Measurements from ENCODE around the gene ZNF362. TPM values are rescaled to one million over a fixed set of nuclear protein-coding genes. Genes with fewer than 3 reads are reported as not detected.

Gene ZNF362
- total RNA-seq (2016; rRNA removed; fragmentation: Illumina TruSeq; extraction: Trizol) = 8.3 TPM in 2 replicates
- 6.7 and 7.0 TPM in 2 replicates for total RNA-seq (2016; cell fraction: cytosol; rRNA removed; fragmentation: Illumina TruSeq; extraction: Trizol; ENCODE audit: low read depth)
- total RNA-seq (2016; cell fraction: insoluble cytoplasmic fraction; rRNA removed; fragmentation: Illumina TruSeq; extraction: Trizol) = 7.8 and 9.0 TPM in 2 replicates
- 16.5 and 17.3 TPM in 2 replicates for total RNA-seq (2016; cell fraction: membrane; rRNA removed; fragmentation: Illumina TruSeq; extraction: Trizol)
- 6.2 and 7.0 TPM in 2 replicates for total RNA-seq (2016; cell fraction: nucleus; rRNA removed; fragmentation: Illumina TruSeq; extraction: Trizol)
- polyA plus RNA-seq (2011; rRNA removed) = 14.2 and 16.6 TPM in 2 replicates
- 5.7 and 9.0 TPM in 2 replicates for polyA plus RNA-seq (2011; cell fraction: cytosol; rRNA removed)
- polyA plus RNA-seq (2011; cell fraction: nucleus; rRNA removed) = 18.1 and 28.2 TPM in 2 replicates
- 14.1 and 14.8 TPM in 2 replicates for polyA plus RNA-seq (2012)
- 9.7 and 10.9 TPM in 2 replicates for polyA plus RNA-seq (2016; cell fraction: cytosol; fragmentation: Illumina TruSeq; extraction: Trizol; ENCODE audit: low read depth)
- 16.7 and 21.5 TPM in 2 replicates for polyA plus RNA-seq (2016; cell fraction: insoluble cytoplasmic fraction; fragmentation: Illumina TruSeq; extraction: Trizol; ENCODE audit: low read depth)
- 25.7 and 28.3 TPM in 2 replicates for polyA plus RNA-seq (2016; cell fraction: membrane; fragmentation: Illumina TruSeq; extraction: Trizol; ENCODE audit: low read depth)
- 26.0 and 26.9 TPM in 2 replicates for polyA plus RNA-seq (2016; cell fraction: nucleus; fragmentation: Illumina TruSeq; extraction: Trizol; ENCODE audit: insufficient read depth, low read depth)
- 11.9 and 29.1 TPM in 2 replicates for polyA minus RNA-seq (2011; rRNA and poly(A)+ RNA removed; ENCODE audit: low replicate concordance)
- polyA minus RNA-seq (2011; cell fraction: cytosol; rRNA and poly(A)+ RNA removed) = 9.2 and 12.5 TPM in 2 replicates
- 6.3 and 7.6 TPM in 2 replicates for polyA minus RNA-seq (2011; cell fraction: nucleus; rRNA and poly(A)+ RNA removed)
- percentile 78 among the genes with signal in this experiment for Bru-seq, nascent RNA
- percentile 72 among the genes with signal in this experiment for BruChase-seq, experiment 1, labeled RNA remaining after a 6-hour chase
- BruChase-seq, experiment 2, labeled RNA remaining after a 2-hour chase = percentile 72 among the genes with signal in this experiment
- long read RNA-seq, experiment 1, partial matches to known transcripts = 11 of 12 reads
- long read RNA-seq, experiment 1, other reads (novel, unspliced or antisense) = 1 of 12 reads
- long read RNA-seq, experiment 2, partial matches to known transcripts = 19 of 26 reads
- long read RNA-seq, experiment 2, other reads (novel, unspliced or antisense) = 6 of 26 reads

GRCh38 chr1:33256471-33257206 lies at the start of gene ZNF362:
Gene ZNF362 (plus strand): TSS chr1:33256492. CDS start chr1:33270575, 14,083 bp downstream.
- CTCF ChIA-PET (ENCODE audit: low intra/inter-chr PET ratio, low total read pairs) = no interaction called here
- no peaks in the 10 kb centered on the region for H3K36me3 ChIP-seq (replicated peaks in 1 of 2; ENCODE audit: control insufficient read depth in 1 of 2, insufficient read depth in 2 of 2, low read length in 2 of 2)
- peak; percentile 36 for FAIRE-seq
- POLR2A ChIA-PET = interaction anchor here (0.7 to 1.4 kb wide), 7 partner anchors 10 to 129 kb away, joined by 3 to 10 read pairs (median 3); partner anchors contain the start of gene A3GALT2
- no peaks in the 10 kb centered on the region; a peak in 1 of 5 replicates for H3K27me3 ChIP-seq (ENCODE audit: control insufficient read depth in 1 of 2, insufficient read depth in 2 of 2, low read length in 2 of 2)
- ATAC-seq = peak; percentile 21
- TSS peak; percentile 77 for BruUV-seq (replicated peaks)
- intact Hi-C loops (cut with micrococcal nuclease; ENCODE audit: unreplicated experiment) (loop anchor here (5.0 to 10.0 kb wide), 2 partner anchors 39 to 132 kb away; no protein-coding TSS in a partner anchor), in situ Hi-C loops (cut with HindIII; ENCODE audit: extremely low pct_ligation_motif_present, low pct_unique_long_range_greater_than_20kb) (no loop called here)
- H3K79me2 ChIP-seq (ENCODE audit: insufficient read depth, low read length) = peaks cover 42% of the 10 kb centered on the region
- 1% methylated on average over 11 of the region's 88 CpGs for WGBS (ENCODE audit: low lambda C conversion rate)
- H3K27ac ChIP-seq (ENCODE audit: extremely low read length, insufficient read depth, low read length) = peak within 1 kb of the TSS; percentile 97
- peak; percentile 88 for DNase-seq (ENCODE audit: low spot score)
- H4K20me1 ChIP-seq (ENCODE audit: insufficient read depth, low read length) = peaks cover 13% of the 10 kb centered on the region
- H3K9me3 ChIP-seq (ENCODE audit: low read length) = no peaks in the 10 kb centered on the region
- H3K4me3 ChIP-seq (replicated peaks in 1 of 3; ENCODE audit: insufficient read depth in 1 of 3, low read depth in 2 of 3, low read length in 3 of 3) = peak within 1 kb of the TSS; percentile 72 to 98 (median 86)
- H3K4me2 ChIP-seq (ENCODE audit: low read depth, low read length) = peak within 1 kb of the TSS; percentile 95
- H3K9ac ChIP-seq (ENCODE audit: insufficient read depth, low read depth, low read length) = peak within 1 kb of the TSS; percentile 90
- H3K4me1 ChIP-seq (ENCODE audit: insufficient read depth, low read length) = peaks cover 53% of the 10 kb centered on the region
- H2AFZ ChIP-seq (ENCODE audit: low read length) = no peak within 1 kb of the TSS
- TF ChIP-seq RAD51 (IDR thresholded peaks at IDR 0.05; ENCODE audit: borderline replicate concordance) = no peak
- no peak for TF ChIP-seq ZBTB8A (CRISPR knock-in tag; IDR thresholded peaks at IDR 0.05; ENCODE audit: borderline replicate concordance, low read depth)
- TF ChIP-seq PCBP1 (IDR thresholded peaks at IDR 0.05; ENCODE audit: borderline replicate concordance, low read depth, low read length) = no peak
- TF ChIP-seq JDP2 (CRISPR knock-in tag; IDR thresholded peaks at IDR 0.05; ENCODE audit: borderline replicate concordance) = no peak
- TF ChIP-seq ARNTL (CRISPR knock-in tag; IDR thresholded peaks at IDR 0.05) = no peak
- TF ChIP-seq TAF1 (CRISPR knock-in tag; IDR thresholded peaks at IDR 0.05) = peak; percentile 34; the same call in 1 of the 2 replicates
- peak; percentile 57; the same call in 1 of the 2 replicates for TF ChIP-seq ZNF777 (CRISPR knock-in tag; IDR thresholded peaks at IDR 0.05)
- peak; percentile 43 for TF ChIP-seq CREM (IDR thresholded peaks at IDR 0.05)
- TF ChIP-seq CREM (CRISPR knock-in tag; IDR thresholded peaks at IDR 0.05) = no peak
- no peak for TF ChIP-seq ZNF329 (CRISPR knock-in tag; IDR thresholded peaks at IDR 0.05; ENCODE audit: low read depth)
- TF ChIP-seq GFI1 (CRISPR knock-in tag; IDR thresholded peaks at IDR 0.05; ENCODE audit: borderline replicate concordance) = peak; percentile 56; the same call in 1 of the 2 replicates
- no peak for TF ChIP-seq HDAC6 (IDR thresholded peaks at IDR 0.05; ENCODE audit: low read depth, low read length)
- TF ChIP-seq GABPB1 (CRISPR knock-in tag; IDR thresholded peaks at IDR 0.05) = peak; percentile 10; the same call in 1 of the 2 replicates
- TF ChIP-seq ATF3 (CRISPR knock-in tag; IDR thresholded peaks at IDR 0.05) = peak; percentile 76; the same call in 1 of the 2 replicates
- TF ChIP-seq DMAP1 (CRISPR knock-in tag; IDR thresholded peaks at IDR 0.05) = peak; percentile 44; the same call in 1 of the 2 replicates
- TF ChIP-seq TRIM22 (IDR thresholded peaks at IDR 0.05) = no peak
- no peak for TF ChIP-seq CBX5 (CRISPR knock-in tag; IDR thresholded peaks at IDR 0.05; ENCODE audit: borderline replicate concordance)
- TF ChIP-seq YY1 (IDR thresholded peaks at IDR 0.05; ENCODE audit: insufficient read depth, insufficient replicate concordance, low read depth, low read length) = peak; percentile 90
- TF ChIP-seq ZNF496 (CRISPR knock-in tag; IDR thresholded peaks at IDR 0.05; ENCODE audit: insufficient replicate concordance) = no peak

Measured in HepG2 (cell line).